Measurements from ENCODE around the gene MGAT3. TPM values are rescaled to one million over a fixed set of nuclear protein-coding genes. Genes with fewer than 3 reads are reported as not detected.

The MGAT3 gene
- total and polyA plus RNA-seq, 9 of the 15 experiments (the other 6 are each of a cell fraction or from before 2014, with no cell fraction given): 0.10 to 11.5 (median 4.6) TPM

DNA sequence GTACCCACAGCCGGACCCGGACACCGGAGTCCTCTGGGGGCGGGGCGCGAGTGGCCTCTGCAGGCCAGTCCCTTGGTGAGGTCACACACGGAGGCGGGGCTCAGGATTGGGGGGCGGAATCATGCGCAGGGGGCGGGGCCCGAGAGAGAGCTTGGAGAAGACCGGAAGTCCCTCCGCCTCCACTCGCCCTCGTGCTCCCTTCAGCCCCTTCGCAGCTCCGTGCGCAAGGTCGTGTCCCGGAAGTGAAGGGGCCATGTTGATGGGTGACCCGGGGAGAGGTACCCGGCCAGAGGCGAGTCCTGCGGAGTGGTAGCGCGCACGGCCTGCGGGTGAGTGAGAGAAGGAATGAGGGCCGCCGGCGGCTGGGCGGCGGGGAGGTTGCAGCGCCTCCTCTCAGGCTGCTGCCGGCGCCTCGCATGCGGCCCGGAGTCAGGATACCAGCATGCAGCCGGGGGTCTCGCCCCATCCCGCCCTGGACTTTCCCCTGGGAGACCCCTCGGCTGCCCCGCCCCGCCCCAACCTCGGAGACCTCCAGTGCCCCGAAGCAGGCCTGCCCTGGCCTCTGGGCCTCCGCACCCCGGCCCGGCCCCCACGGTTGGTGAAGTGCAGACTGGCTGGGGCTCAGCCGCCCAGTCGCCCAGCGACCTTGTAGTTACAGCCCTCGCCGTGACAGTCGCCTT is 45.4 kb downstream of the MGAT3 start, which contains the start of gene MIEF1 (continued):
- peak; percentile 90 for TF ChIP-seq ZNF263 (CRISPR knock-in tag; IDR thresholded peaks at IDR 0.05; ENCODE audit: borderline replicate concordance)
- no peak for TF ChIP-seq ZNF740 (CRISPR knock-in tag; IDR thresholded peaks at IDR 0.05)
- TF ChIP-seq ZNF740 (tag; IDR thresholded peaks at IDR 0.05): no peak
- no peak for TF ChIP-seq CEBPB (tag; IDR thresholded peaks at IDR 0.05)
- TF ChIP-seq, protein P1, sequence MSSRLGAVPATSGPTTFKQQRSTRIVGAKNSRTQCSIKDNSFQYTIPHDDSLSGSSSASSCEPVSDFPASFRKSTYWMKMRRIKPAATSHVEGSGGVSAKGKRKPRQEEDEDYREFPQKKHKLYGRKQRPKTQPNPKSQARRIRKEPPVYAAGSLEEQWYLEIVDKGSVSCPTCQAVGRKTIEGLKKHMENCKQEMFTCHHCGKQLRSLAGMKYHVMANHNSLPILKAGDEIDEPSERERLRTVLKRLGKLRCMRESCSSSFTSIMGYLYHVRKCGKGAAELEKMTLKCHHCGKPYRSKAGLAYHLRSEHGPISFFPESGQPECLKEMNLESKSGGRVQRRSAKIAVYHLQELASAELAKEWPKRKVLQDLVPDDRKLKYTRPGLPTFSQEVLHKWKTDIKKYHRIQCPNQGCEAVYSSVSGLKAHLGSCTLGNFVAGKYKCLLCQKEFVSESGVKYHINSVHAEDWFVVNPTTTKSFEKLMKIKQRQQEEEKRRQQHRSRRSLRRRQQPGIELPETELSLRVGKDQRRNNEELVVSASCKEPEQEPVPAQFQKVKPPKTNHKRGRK (tag; IDR thresholded peaks at IDR 0.05): no peak
- no peak for TF ChIP-seq SRSF3 (IDR thresholded peaks at IDR 0.05; ENCODE audit: insufficient read depth, low read length)
- TF ChIP-seq ZBTB26 (CRISPR knock-in tag; IDR thresholded peaks at IDR 0.05): no peak
- TF ChIP-seq NFIX (CRISPR knock-in tag; IDR thresholded peaks at IDR 0.05; ENCODE audit: low read depth): no peak
- TF ChIP-seq TARDBP (IDR thresholded peaks at IDR 0.05): no peak
- TF ChIP-seq EZH2 (IDR thresholded peaks at IDR 0.05; ENCODE audit: borderline replicate concordance, low read depth, low read length): no peak
- no peak for TF ChIP-seq SNAPC5 (CRISPR knock-in tag; IDR thresholded peaks at IDR 0.05)
- no peak for TF ChIP-seq HNRNPK (IDR thresholded peaks at IDR 0.05; ENCODE audit: low read depth, low read length, poor library complexity, severe bottlenecking)
- TF ChIP-seq ATF3 (IDR thresholded peaks at IDR 0.05): no peak
- no peak for TF ChIP-seq ATF3 (CRISPR knock-in tag; conservative IDR thresholded peaks at IDR 0.05)
- TF ChIP-seq MYC (IDR thresholded peaks at IDR 0.05; ENCODE audit: low read depth, low read length): peak; percentile 98
- TF ChIP-seq MYC (CRISPR knock-in tag; IDR thresholded peaks at IDR 0.05; ENCODE audit: borderline replicate concordance, low read depth): no peak; the same call in 1 of the 2 replicates
- TF ChIP-seq SLC30A9 (CRISPR knock-in tag; IDR thresholded peaks at IDR 0.05): no peak
- TF ChIP-seq ZKSCAN8 (CRISPR knock-in tag; IDR thresholded peaks at IDR 0.05): no peak
- no peak for TF ChIP-seq HMGXB4 (CRISPR knock-in tag; IDR thresholded peaks at IDR 0.05)
- peak; percentile 98 for TF ChIP-seq ESRRA (IDR thresholded peaks at IDR 0.05; ENCODE audit: borderline replicate concordance, low read depth)
- no peak for TF ChIP-seq MEF2D (tag; conservative IDR thresholded peaks at IDR 0.05; ENCODE audit: low read depth)
- TF ChIP-seq NCOA1 (IDR thresholded peaks at IDR 0.05; ENCODE audit: low read depth): peak; percentile 29; the same call in 1 of the 2 replicates
